ENCODE data around the gene ROCK2. TPM values are rescaled to one million over a fixed set of nuclear protein-coding genes. Genes with fewer than 3 reads are reported as not detected.

The ROCK2 gene
- total RNA-seq, 2 donors from 2014 or later, result 15.0 to 17.6 TPM

DNA sequence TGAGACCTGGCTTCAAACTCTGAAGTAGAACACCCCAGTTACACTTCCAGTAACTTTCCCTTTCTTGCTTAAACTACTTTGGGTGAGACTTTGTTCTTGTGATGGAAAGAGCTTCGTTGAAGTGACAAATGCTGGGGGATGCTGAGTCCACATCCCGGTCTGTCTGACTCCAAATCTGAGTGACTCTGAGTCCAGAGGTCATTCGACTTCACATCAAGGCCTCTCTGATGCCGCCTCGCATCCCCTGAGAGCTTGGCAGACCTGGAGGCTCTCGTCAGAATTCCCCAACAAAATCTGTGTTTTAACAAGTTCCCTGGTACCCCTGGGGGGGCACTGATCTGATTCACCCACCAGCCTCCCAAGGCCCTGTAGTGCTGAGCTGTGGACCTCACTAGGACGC, 31.6 kb upstream of the ROCK2 start:
- DNase-seq (no peak), ATAC-seq (no peak)
- Mint-ChIP-seq H3K4me1 (peaks cover 3% of the 10 kb centered on the region), H3K27me3 (peaks cover 17% of the 10 kb centered on the region), H3K27ac (no peak overlapping the region), H3K36me3 (ENCODE audit: low read depth) (peaks cover 3% of the 10 kb centered on the region), H3K4me3 (no peak overlapping the region)
- H3K9me3 ChIP-seq (ENCODE audit: control insufficient read depth, low read length, poor library complexity, severe bottlenecking), result no peaks in the 10 kb centered on the region

DNA sequence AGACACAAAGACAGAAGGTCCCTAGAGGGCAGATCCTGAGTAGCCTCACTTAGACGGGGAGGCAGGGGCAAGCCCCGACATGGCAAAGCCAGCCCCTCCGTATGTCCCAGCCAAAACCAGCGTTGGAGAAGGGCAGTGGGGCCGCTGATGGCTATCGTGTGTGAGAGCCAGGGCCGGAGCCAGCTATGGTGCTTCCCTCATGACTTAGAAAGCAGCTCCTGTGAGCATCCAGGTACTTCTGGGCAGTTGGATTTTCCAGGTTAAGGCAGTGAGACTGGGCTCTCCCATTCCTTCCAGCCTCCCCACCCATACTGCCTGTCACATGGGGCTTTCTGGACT, 31.2 kb upstream of the ROCK2 start:
- ATAC-seq, result no peak

DNA sequence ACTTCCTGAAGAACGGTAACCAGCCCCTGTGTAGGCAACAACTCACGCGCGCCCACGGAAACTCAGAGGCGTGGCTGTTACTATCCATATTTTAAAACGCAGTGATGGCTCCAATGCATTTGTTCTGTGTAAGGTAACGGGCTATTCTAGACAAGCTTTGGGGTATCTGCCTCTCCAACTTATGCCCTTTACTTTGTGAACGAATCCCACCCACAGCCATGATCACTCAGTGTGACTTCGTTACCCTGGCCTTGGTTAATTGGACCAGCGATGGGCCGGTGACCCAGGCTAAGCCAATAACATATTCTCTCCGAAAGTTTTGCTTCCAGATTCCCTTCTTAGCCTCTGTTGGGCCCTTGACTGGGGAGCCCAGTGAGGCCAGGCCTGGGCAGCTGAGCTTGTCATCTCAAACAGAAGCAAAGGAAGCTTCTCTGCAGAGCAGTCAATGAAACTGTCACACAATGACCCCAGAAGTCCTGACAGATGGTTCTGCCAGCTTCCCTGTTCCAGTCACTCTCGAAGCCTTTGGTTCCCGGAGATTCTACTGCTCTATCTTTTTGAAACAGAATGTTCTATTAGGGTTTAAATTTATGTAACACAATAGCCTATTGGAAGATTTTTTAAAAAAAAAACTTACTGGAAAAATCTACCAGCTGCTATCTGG, 30.7 kb upstream of the ROCK2 start:
- peaks cover 3% of the 10 kb centered on the region for H3K36me3 Mint-ChIP-seq (ENCODE audit: low read depth)
- no peak overlapping the region for H3K27ac Mint-ChIP-seq
- DNase-seq, result no peak
- peaks cover 17% of the 10 kb centered on the region for H3K27me3 Mint-ChIP-seq
- peaks cover 2% of the 10 kb centered on the region for H3K4me1 Mint-ChIP-seq
- no peak overlapping the region for H3K4me3 Mint-ChIP-seq
- H3K9me3 ChIP-seq (ENCODE audit: control insufficient read depth, low read length, poor library complexity, severe bottlenecking), result no peaks in the 10 kb centered on the region
- no peak for ATAC-seq

More for the DNA sequence above, 31.2 kb upstream of the ROCK2 start:
- Mint-ChIP-seq H3K36me3 (ENCODE audit: low read depth) (peaks cover 3% of the 10 kb centered on the region), H3K4me1 (peaks cover 2% of the 10 kb centered on the region), H3K4me3 (no peak overlapping the region), H3K27ac (no peak overlapping the region), H3K27me3 (peaks cover 17% of the 10 kb centered on the region)
- H3K9me3 ChIP-seq (ENCODE audit: control insufficient read depth, low read length, poor library complexity, severe bottlenecking), result no peaks in the 10 kb centered on the region
- DNase-seq, result no peak

DNA sequence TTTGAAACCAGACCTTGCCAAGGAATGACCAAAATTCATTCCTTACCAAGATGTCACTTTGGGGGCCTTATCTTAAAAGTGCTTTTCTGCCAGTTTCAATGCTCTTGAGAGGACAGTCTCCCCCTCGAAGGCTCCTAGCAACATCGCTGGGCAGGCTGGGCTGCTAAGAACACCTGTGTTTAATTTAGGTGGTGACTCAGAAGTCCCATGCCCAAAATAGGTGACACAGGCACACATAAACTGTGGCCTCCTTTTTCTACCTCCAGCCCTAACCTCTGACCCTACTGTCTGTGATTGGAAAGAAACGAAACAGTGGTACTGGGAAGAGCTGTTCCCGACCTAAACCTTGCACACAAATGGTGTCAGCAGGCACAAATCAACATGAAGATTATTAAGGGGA, 28.7 kb upstream of the ROCK2 start:
- peaks cover 29% of the 10 kb centered on the region for H3K27me3 Mint-ChIP-seq
- H3K4me1 Mint-ChIP-seq, result peaks cover 4% of the 10 kb centered on the region
- no peaks in the 10 kb centered on the region for H3K9me3 ChIP-seq (ENCODE audit: control insufficient read depth, low read length, poor library complexity, severe bottlenecking)
- ATAC-seq (no peak), DNase-seq (no peak)
- H3K36me3 Mint-ChIP-seq (ENCODE audit: low read depth), result peaks cover 4% of the 10 kb centered on the region
- no peak overlapping the region for H3K27ac Mint-ChIP-seq
- H3K4me3 Mint-ChIP-seq, result no peak overlapping the region

DNA sequence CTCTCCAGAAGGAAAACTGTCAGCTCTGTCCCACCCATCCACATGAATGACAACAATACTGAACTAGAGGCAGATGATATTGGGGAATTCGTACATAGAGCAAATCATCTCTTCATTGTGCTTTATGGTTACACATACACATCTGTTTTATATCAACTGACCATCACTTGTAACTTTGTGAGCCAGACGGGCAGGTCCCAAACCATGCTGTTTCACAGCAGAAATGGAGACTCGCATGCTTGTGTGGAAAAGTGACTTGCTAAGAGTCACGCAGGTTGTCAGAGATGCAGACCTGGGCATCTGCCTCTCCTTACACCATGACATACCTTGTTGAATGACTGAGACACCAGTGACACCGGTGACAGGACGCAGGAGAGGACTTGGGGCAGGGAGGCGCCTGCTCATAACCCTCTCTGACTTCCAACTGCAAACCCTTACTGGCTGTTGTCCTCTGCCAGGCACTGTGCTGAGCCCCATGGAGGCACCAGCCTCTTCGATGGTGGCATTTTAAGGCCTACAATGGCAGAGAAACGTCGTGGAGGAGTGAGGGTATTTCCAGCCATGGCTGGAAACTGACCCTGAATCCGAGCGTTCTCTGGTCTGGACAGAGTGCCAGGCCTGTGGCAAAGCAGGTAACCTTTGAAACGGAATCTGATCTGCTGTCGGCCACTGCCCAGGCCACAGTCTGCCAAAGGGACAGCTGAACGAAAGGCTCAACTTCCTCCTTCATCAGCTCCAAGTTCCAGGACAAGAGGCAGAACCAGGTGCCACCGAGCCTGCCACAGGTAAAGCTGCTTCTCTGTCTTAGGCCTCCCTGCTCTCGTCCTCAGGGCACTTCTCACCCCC, 26.9 kb upstream of the ROCK2 start:
- peak overlapping the region; percentile 51 for H3K27ac Mint-ChIP-seq
- peaks cover 4% of the 10 kb centered on the region for H3K4me1 Mint-ChIP-seq
- ATAC-seq (no peak), DNase-seq (no peak)
- no peak overlapping the region for H3K4me3 Mint-ChIP-seq
- peaks cover 36% of the 10 kb centered on the region for H3K27me3 Mint-ChIP-seq
- H3K9me3 ChIP-seq (ENCODE audit: control insufficient read depth, low read length, poor library complexity, severe bottlenecking), result no peaks in the 10 kb centered on the region
- H3K36me3 Mint-ChIP-seq (ENCODE audit: low read depth), result peaks cover 4% of the 10 kb centered on the region

DNA sequence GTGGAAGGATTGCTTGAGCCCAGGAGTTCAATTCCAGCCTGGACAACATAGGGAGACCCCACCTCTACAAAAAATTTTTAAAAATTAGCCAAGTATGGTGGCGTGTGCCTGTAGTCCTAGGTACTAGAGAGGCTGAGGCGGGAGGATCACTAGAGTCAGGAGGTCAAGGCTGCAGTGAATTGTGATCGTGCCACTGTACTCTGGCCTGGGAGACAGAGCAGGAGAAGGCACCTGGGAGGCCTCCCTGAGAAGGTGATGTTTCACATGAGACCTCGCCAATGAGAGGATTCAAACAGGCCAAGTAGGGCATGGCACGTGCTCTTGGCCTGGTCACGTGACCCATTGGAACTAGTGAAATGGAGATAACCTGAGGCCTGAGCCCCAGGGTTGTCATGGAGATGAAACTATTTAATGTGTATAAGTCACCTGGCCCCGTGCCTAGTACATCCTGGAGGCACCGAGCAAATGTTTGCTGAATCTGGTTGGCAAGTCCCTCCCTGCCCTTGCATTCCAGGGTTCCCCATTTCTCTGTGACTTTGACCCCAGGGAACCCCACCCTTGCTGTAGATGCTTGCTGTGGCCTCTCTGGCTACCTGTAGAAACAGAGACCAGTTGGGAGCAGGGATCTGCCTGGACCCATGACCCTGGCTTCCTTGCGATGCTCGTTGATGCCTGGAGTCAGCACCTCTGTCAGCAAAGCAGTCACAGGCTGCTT, 26.1 kb upstream of the ROCK2 start:
- peaks cover 4% of the 10 kb centered on the region for H3K36me3 Mint-ChIP-seq (ENCODE audit: low read depth)
- peaks cover 6% of the 10 kb centered on the region for H3K4me1 Mint-ChIP-seq
- no peak for DNase-seq
- no peaks in the 10 kb centered on the region for H3K9me3 ChIP-seq (ENCODE audit: control insufficient read depth, low read length, poor library complexity, severe bottlenecking)
- no peak for ATAC-seq
- H3K4me3 Mint-ChIP-seq, result no peak overlapping the region
- peak overlapping the region; percentile 59 for H3K27ac Mint-ChIP-seq
- peaks cover 36% of the 10 kb centered on the region for H3K27me3 Mint-ChIP-seq

DNA sequence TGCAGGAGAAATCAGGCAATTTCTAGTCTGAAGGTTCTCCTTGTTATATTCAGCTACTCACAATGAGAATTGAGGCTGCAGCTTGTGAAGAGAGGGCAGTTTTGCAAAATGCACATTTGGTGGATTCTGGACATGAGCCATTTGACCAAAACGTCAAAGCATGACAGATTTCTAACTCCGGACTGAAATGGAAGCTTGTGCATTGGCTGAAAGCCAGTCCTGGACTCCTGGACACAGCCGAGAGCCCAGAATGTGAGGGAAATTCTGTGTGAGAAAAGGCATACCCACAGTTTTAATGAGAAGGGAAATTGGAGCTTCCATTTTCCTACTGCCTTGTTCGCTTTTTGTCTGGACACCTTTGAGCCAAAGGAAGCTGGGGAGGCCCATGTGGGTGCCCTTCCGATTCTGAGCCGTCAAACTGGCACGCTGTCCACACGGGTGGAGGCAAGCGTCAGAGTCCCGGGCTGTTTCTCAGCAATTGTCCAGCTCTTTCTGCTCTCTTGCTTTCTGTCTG, 23.7 kb upstream of the ROCK2 start:
- no peak overlapping the region for H3K4me3 Mint-ChIP-seq
- no peak for ATAC-seq
- H3K27me3 Mint-ChIP-seq, result peaks cover 39% of the 10 kb centered on the region
- no peak overlapping the region for H3K27ac Mint-ChIP-seq
- peaks cover 6% of the 10 kb centered on the region for H3K4me1 Mint-ChIP-seq
- peaks cover 4% of the 10 kb centered on the region for H3K36me3 Mint-ChIP-seq (ENCODE audit: low read depth)
- no peak for DNase-seq
- H3K9me3 ChIP-seq (ENCODE audit: control insufficient read depth, low read length, poor library complexity, severe bottlenecking), result no peaks in the 10 kb centered on the region

DNA sequence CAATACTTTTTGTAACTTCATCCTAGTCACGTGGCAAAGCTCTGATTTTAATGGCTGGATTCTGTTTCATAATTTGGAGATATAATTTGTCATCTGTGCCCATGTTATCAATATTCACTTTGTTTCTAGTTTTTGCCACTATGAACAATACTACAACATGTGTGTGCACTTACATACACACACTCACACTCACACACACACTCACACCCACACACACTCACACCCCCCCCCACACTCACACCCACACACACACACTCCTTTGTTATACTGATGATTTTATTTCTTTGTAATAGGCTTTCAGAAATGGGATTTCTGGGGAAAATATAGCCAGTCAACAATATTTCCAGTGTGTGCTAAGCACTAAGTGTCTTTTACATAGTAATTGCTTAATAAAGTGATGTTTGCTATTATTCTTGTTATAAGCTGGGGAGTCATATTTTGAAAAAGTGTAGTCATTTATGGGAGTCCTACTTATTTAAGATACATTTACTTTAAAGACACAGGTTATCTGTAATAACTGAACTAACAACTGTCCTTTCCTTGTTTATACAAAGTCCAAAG, 22.8 kb upstream of the ROCK2 start:
- H3K4me3 Mint-ChIP-seq, result no peak overlapping the region
- peaks cover 6% of the 10 kb centered on the region for H3K4me1 Mint-ChIP-seq
- H3K27ac Mint-ChIP-seq, result no peak overlapping the region
- peaks cover 2% of the 10 kb centered on the region for H3K36me3 Mint-ChIP-seq (ENCODE audit: low read depth)
- H3K9me3 ChIP-seq (ENCODE audit: control insufficient read depth, low read length, poor library complexity, severe bottlenecking), result no peaks in the 10 kb centered on the region
- no peak for ATAC-seq
- no peak for DNase-seq
- H3K27me3 Mint-ChIP-seq, result peaks cover 31% of the 10 kb centered on the region

DNA sequence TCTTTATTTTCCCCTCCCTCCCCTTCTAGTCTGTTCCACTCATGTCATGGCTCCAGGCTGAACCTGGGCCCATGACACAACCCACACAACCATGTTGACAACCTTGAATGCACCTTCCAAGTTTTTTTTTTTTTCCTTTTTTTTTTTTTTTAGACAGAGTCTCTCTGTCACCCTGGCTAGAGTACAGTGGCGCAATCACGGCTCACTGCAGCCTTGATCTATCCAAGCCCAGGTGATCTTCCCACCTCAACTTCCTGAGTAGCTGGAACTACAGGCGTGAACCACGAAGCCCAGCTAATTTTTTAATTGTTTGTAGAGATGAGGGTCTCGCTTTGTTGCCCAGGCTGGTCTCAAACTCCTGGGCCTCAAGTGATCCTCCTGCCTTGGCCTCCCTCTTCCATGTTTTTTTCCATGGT, 21.9 kb upstream of the ROCK2 start:
- H3K4me1 Mint-ChIP-seq, result peaks cover 4% of the 10 kb centered on the region
- H3K4me3 Mint-ChIP-seq, result no peak overlapping the region
- ATAC-seq (no peak), DNase-seq (no peak)
- H3K27ac Mint-ChIP-seq, result no peak overlapping the region
- peaks cover 2% of the 10 kb centered on the region for H3K36me3 Mint-ChIP-seq (ENCODE audit: low read depth)
- peaks cover 26% of the 10 kb centered on the region for H3K27me3 Mint-ChIP-seq
- H3K9me3 ChIP-seq (ENCODE audit: control insufficient read depth, low read length, poor library complexity, severe bottlenecking), result no peaks in the 10 kb centered on the region

DNA sequence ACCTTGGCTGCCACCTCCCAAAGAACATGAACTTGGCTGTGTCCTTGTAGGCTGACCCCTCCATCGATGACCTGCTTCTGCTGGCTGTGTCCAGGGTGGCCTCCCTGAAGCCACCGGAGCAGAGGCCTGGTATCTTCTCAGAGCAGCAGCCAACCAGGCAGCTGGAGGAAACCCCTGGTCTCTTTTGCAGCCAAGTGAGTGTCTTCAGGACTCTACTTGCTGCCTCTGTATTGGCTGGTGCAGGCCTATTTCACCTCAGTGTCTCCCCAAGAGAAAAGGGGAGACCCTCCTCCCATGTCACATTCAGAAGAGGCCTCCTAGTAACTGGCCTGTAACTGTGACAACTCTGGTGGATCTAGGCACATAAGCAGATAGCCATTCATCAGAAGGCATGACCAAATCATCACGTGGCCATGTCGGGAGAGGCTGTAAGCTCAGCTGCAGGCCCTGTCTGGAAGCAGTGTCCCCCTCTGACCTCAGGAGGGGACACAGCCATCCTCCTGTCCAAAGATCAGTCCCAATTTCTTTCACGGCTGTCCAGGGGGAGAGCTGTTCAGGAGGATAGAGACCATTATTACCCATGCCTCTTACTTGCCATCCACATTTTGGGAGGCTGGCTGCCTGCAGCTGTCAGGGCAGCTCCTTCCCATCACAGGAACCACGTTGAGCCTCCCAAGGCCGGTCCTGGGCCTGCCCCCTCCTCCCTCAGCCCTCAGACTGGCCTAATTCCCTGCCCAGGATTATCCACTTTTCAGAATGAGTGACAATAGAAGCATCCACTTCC, 20.9 kb upstream of the ROCK2 start:
- H3K4me3 Mint-ChIP-seq, result no peak overlapping the region
- ATAC-seq, result no peak
- H3K9me3 ChIP-seq (ENCODE audit: control insufficient read depth, low read length, poor library complexity, severe bottlenecking), result no peaks in the 10 kb centered on the region
- DNase-seq, result no peak
- H3K4me1 Mint-ChIP-seq, result peaks cover 4% of the 10 kb centered on the region
- H3K27ac Mint-ChIP-seq, result no peak overlapping the region
- H3K36me3 Mint-ChIP-seq (ENCODE audit: low read depth), result peaks cover 2% of the 10 kb centered on the region
- peaks cover 26% of the 10 kb centered on the region for H3K27me3 Mint-ChIP-seq

DNA sequence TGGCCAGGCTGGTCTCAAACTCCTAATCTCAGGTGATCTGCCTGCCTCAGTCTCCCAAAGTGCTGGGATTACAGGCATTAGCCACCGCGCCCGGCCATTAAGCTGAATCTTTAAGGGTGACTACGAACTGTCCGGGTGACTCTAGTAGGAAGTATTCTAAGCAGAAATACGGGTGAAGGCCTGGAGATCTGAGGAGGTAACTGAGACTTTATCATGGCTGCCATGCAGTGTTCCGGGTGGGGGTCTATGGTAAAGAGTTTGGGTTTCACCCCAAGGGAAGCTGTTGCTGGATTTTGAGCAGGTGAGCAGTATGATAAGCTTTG, 20.1 kb upstream of the ROCK2 start:
- ATAC-seq, result no peak
- H3K4me1 Mint-ChIP-seq, result peaks cover 4% of the 10 kb centered on the region
- H3K4me3 Mint-ChIP-seq, result no peak overlapping the region
- no peak overlapping the region for H3K27ac Mint-ChIP-seq
- no peak for DNase-seq
- no peaks in the 10 kb centered on the region for H3K9me3 ChIP-seq (ENCODE audit: control insufficient read depth, low read length, poor library complexity, severe bottlenecking)
- peaks cover 2% of the 10 kb centered on the region for H3K36me3 Mint-ChIP-seq (ENCODE audit: low read depth)
- peaks cover 22% of the 10 kb centered on the region for H3K27me3 Mint-ChIP-seq

DNA sequence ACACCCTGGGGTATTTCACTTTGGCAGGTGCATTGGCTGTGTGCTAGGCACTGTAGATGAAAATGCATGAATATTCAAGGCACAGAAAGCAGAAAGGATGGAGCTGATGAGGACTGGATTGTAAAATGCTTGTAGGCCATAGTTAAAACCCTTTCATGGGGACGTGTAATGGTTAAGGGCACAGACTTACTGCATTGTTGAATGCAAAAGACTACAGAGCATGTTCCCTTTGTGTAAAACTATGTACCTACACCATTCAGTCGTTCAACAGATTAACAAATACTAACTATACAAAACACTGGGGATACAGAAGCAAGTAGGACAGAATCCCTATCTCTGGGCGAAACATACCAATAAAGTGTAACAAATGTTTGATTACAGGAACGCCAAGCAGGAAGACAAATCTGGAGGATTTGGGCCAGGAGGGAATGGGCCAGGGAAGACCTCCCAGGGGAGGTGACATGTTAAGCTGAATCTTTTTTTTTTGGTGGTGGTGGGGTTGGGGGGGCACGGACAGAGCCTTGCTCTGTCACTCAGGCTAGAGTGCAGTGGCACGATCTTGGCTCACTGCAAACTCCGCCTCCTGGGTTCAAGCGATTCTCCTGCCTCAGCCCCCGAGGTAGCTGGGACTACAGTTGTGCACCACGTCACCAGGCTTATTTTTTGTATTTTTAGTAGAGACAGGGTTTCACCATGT, 19.6 kb upstream of the ROCK2 start:
- Mint-ChIP-seq H3K4me1 (peaks cover 2% of the 10 kb centered on the region), H3K4me3 (no peak overlapping the region), H3K27me3 (peaks cover 17% of the 10 kb centered on the region), H3K36me3 (ENCODE audit: low read depth) (peaks cover 2% of the 10 kb centered on the region), H3K27ac (no peak overlapping the region)
- DNase-seq, result no peak
- ATAC-seq, result no peak
- H3K9me3 ChIP-seq (ENCODE audit: control insufficient read depth, low read length, poor library complexity, severe bottlenecking), result no peaks in the 10 kb centered on the region

All from T-helper 17 cell (primary cell).